Thoracic aorta (tissue), 2 donors: ENCODE data around the gene VWA3A. TPM values are rescaled to one million over a fixed set of nuclear protein-coding genes. Genes with fewer than 3 reads are reported as not detected.

Experiments
- ATAC-seq: fragments of 150-250 bp; one replicate; pipeline ENCODE4 v1.8.0; 2017; ENCODE audit warnings: low read depth; ENCODE audit not compliant: insufficient number of reproducible peaks, low FRiP score
- DNase-seq: peaks from one replicate; pipeline ENCODE4 v3.0.0-alpha.2; 2020; ENCODE audit warnings: low spot score
- H3K27ac ChIP-seq, 2 donors: fragments of 200-600 bp; sonication (generic); 1 replicate in 1 of 2; 2 replicates in 1 of 2; pipeline ENCODE4 v1.5.1; 2016; ENCODE audit warnings: mild to moderate bottlenecking in 2 of 2, moderate library complexity in 2 of 2
- H3K27me3 ChIP-seq: fragments of 200-600 bp; sonication (generic); replicated peaks from 2 replicates; pipeline ENCODE4 v1.6.0; 2016; ENCODE audit warnings: mild to moderate bottlenecking; ENCODE audit not compliant: insufficient read depth
- H3K36me3 ChIP-seq: fragments of 200-600 bp; sonication (generic); one replicate; pipeline ENCODE4 v1.5.1; 2016
- H3K4me1 ChIP-seq, 2 donors: fragments of 200-600 bp; sonication (generic); 1 replicate in 1 of 2; 2 replicates in 1 of 2; pipeline versions ENCODE4 v1.5.1 to v1.6.0; 2016; ENCODE audit warnings: low read depth in 2 of 2, mild to moderate bottlenecking in 1 of 2; ENCODE audit not compliant: control insufficient read depth in 1 of 2
- H3K4me3 ChIP-seq: fragments of 200-600 bp; sonication (generic); 2 replicates; pipeline ENCODE4 v1.5.1; 2016; ENCODE audit warnings: mild to moderate bottlenecking
- H3K9me3 ChIP-seq: fragments of 200-600 bp; sonication (generic); 2 replicates; pipeline ENCODE4 v1.5.1; 2016
- total RNA-seq, 2 donors: library from RNA; depleted of rRNA; stranded (reverse); fragments of >200 nt; gene quantifications; one replicate each; pipeline versions ENCODE4 v1.1.0 to v1.2.3, GENCODE V29; 2016
- TF ChIP-seq, protein P1 (sequence below): fragments of 200-600 bp; sonication (generic); IDR thresholded peaks from one replicate; pipeline ENCODE4 v1.5.1; 2019; ENCODE audit warnings: antibody characterized with exemption

VWA3A gene
- total RNA-seq, 2 donors from 2014 or later = 2.3 TPM; not detected in 1

DNA sequence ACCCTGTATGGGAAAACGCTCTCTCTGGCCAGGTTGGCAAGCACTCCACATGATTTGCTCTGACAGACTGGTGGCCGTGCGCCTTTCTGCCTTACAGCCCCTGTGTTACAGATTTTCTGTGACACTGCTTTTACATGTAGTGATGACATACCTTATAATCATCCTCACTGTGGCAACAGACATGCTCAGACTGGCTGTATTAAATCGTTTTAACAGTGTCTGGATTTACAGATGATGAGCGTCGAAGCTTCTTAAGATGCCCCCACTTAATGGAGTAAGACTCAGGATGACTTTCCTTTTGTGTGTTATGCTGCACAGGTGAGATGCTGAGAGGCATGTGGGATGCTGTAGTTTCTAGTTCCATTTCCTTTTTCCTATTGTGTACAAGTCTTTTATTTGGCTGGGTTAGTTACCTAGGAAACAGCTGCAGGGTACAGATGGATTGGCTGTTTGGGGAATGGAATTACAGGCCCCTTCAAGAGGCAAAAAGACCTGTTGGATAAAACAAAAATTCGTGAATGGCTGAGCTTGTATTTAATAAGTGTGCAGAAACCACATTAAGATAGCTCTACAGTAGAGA lies 20.9 kb upstream of the VWA3A start:
- Histone ChIP-seq H3K4me3 (peak overlapping the region; percentile 42), H3K9me3 (no peaks in the 10 kb centered on the region), H3K27me3 (no peaks in the 10 kb centered on the region), H3K27ac (no peak overlapping the region), H3K36me3 (no peaks in the 10 kb centered on the region), H3K4me1 (peaks cover 8 to 31% of the 10 kb centered on the region in 2 donors)
- DNase-seq (no peak), ATAC-seq (no peak)
- TF ChIP-seq, protein P1, sequence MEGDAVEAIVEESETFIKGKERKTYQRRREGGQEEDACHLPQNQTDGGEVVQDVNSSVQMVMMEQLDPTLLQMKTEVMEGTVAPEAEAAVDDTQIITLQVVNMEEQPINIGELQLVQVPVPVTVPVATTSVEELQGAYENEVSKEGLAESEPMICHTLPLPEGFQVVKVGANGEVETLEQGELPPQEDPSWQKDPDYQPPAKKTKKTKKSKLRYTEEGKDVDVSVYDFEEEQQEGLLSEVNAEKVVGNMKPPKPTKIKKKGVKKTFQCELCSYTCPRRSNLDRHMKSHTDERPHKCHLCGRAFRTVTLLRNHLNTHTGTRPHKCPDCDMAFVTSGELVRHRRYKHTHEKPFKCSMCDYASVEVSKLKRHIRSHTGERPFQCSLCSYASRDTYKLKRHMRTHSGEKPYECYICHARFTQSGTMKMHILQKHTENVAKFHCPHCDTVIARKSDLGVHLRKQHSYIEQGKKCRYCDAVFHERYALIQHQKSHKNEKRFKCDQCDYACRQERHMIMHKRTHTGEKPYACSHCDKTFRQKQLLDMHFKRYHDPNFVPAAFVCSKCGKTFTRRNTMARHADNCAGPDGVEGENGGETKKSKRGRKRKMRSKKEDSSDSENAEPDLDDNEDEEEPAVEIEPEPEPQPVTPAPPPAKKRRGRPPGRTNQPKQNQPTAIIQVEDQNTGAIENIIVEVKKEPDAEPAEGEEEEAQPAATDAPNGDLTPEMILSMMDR = no peak

DNA sequence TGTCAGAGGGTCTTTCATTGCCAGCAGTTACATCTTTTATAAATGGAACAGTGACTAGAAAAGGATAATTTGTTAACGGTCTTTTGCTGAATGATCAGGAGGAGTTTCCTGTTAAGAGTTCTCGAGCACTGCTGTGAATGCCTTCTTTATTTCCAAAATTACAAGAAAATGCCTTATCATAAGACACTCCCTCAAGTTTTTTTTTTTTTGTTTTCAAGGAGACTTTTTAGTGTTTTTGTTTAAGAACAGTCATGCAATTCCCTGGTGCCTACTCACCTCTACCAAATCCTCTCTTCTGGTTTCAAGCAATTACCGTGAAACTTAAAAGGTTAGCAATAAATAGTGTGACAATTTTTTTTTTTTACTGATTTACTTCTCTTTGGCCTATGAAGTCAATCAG lies 19.0 kb upstream of the VWA3A start:
- H3K4me1 ChIP-seq = peaks cover 8 to 31% of the 10 kb centered on the region in 2 donors
- no peaks in the 10 kb centered on the region for H3K27me3 ChIP-seq
- TF ChIP-seq, protein P1 = no peak
- H3K9me3 ChIP-seq = no peaks in the 10 kb centered on the region
- no peak for DNase-seq
- H3K36me3 ChIP-seq = no peaks in the 10 kb centered on the region
- H3K4me3 ChIP-seq = no peak overlapping the region
- no peak overlapping the region for H3K27ac ChIP-seq
- ATAC-seq = no peak

DNA sequence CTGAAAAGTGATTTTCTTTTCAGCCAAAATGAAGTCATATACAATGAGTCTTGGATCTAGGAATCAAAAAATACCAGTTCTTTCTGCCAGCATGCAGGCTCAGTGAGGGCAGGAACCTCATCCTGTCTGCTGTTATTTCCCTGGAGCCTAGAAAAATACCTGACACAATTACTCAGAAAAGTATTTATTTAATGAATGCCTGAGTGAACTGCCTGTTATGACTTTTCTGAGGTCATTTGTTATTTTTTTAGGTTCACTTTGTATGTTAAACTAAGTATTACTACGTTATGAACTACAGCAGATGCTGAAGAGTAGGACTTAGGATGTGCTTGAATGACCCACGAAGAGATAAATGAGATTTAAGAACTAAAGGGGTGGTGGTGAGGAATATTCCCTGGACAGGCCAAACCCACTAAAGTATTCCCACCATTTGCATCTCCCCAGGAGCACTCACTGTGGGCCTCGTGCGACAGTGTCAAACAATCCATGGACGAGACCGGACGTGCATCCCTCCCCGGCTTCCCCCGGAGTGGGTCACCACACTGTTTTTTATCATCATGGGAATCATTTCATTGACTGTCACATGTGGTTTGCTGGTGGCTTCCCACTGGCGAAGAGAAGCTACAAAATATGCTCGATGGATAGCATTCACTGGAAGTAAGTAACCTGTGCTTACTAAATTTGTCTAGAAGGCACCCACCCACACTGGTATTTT lies 17.1 kb upstream of the VWA3A start:
- no peak overlapping the region for H3K27ac ChIP-seq
- H3K9me3 ChIP-seq = no peaks in the 10 kb centered on the region
- no peaks in the 10 kb centered on the region for H3K36me3 ChIP-seq
- H3K27me3 ChIP-seq = no peaks in the 10 kb centered on the region
- TF ChIP-seq, protein P1 = no peak
- no peak for DNase-seq
- ATAC-seq = no peak
- H3K4me1 ChIP-seq = peaks cover 8 to 16% of the 10 kb centered on the region in 2 donors
- no peak overlapping the region for H3K4me3 ChIP-seq

DNA sequence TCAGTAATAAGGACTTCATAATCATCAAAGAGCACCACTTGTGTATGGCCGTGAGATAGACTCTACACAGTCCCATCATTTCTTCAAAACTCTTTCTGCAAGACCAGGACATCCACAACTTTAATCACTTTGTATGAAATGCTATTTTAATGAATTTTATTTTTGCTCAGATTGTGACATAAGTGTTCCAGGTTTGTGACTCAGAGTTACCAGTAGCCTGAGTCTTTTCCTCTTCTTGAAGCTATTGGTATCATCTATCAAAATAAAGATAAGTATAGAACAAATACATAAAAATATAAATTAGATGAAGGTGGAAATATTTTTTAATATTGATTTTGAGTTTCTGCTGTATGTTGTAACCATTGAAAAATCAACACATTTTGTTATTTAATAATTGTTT lies 16.6 kb upstream of the VWA3A start:
- Histone ChIP-seq H3K9me3 (no peaks in the 10 kb centered on the region), H3K4me3 (no peak overlapping the region), H3K36me3 (no peaks in the 10 kb centered on the region), H3K4me1 (peaks cover 7 to 11% of the 10 kb centered on the region in 2 donors), H3K27me3 (no peaks in the 10 kb centered on the region), H3K27ac (no peak overlapping the region)
- DNase-seq (no peak), ATAC-seq (no peak)
- TF ChIP-seq, protein P1 = no peak

DNA sequence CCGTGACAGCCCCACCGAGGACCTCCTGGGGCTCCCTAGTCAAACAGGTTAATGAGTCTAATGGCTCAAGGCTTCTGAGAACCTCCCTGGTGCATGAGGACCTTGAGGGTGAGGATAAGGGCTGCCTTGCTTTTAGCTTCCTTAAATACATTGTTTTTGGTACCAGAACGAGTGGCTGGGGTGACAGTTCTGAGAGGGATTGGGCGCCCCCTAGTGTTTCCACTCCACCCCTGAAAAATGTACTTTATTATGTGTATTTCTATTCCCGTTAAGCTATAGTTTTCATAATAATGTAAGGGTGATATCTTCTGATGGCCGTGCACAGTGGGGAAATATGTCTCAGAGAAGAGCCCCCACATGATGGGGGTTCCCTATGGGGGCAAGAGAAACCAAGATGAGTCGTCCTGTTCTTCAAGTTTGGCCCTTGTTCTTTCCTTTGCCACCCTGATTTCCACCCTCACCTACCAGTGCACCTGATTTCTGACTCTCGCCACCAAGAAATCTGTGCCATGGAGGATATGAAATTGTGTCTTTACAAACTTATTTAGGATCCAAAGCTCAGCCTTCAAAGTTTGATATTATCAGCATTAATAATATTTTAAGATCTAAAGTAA lies 14.5 kb upstream of the VWA3A start:
- TF ChIP-seq, protein P1 = peak; percentile 70
- H3K4me3 ChIP-seq = no peak overlapping the region
- H3K27me3 ChIP-seq = no peaks in the 10 kb centered on the region
- no peaks in the 10 kb centered on the region for H3K4me1 ChIP-seq
- DNase-seq (no peak), ATAC-seq (no peak)
- H3K9me3 ChIP-seq = no peaks in the 10 kb centered on the region
- no peaks in the 10 kb centered on the region for H3K36me3 ChIP-seq
- no peak overlapping the region for H3K27ac ChIP-seq
